NT2/D1 (cell line): ENCODE measurements around the gene TBC1D16.

Experiments
- SUZ12 ChIP-seq: IDR thresholded peaks from 2 replicates; pipeline ENCODE4 v1.6.1; 2011; ENCODE audit not compliant: insufficient read length, insufficient read depth; ENCODE audit errors: extremely low read depth
- YY1 ChIP-seq: IDR thresholded peaks from 2 replicates; pipeline ENCODE4 v1.6.1; 2011; ENCODE audit not compliant: insufficient read length, insufficient read depth
- ZNF274 ChIP-seq: IDR thresholded peaks from 2 replicates; pipeline ENCODE4 v1.6.1; 2011; ENCODE audit warnings: mild to moderate bottlenecking, low read depth, low read length

DNA sequence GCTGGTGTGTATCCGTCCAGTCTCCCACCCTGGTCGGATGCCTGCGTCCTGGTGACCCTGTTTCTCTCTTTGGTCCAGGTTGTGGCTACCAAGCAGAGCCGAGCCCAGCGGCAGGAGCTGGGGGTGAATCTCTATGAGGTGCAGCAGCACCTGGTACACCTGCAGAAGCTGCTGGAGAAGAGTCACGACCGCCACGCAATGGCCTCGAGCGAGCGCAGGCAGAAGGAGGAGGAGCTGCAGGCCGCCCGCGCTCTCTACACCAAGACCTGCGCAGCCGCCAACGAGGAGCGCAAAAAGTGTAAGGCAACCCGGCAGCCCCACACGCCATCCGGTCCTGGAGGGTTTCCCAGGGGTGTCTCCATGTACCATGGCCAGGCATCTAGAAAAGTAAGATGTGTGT, 14.3 kb upstream of the TBC1D16 start:
- TF ChIP-seq ZNF274 (no peak), YY1 (no peak), SUZ12 (no peak)
